ENCODE measurements around the gene DSCAM. TPM values are rescaled to one million over a fixed set of nuclear protein-coding genes. Genes with fewer than 3 reads are reported as not detected.

DSCAM gene
- total and polyA plus RNA-seq, 10 of the 15 experiments (the other 5 are each of a cell fraction or from before 2014, with no cell fraction given): not detected

DNA sequence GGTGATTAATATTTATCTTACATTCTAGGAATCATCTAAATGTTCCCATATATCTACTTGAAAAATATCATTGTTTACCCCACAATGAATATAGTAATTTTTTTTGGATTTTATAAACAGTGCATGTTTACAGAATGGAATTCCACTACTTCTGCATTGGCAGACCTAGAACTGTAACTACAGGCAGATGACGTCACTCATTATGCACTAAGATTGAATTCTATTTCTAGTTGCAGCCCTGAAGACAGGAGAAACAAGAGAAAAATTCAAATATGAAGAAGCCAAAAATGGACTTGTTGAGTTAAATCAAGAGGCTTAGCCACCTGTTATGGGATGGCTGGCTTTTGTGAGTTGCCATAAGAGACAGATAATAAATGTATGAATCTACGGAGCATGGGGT, 615.0 kb downstream of the DSCAM start (continued):
- no peak for TF ChIP-seq FOXM1 (IDR thresholded peaks at IDR 0.05; ENCODE audit: low read depth, low read length)
- no peak for TF ChIP-seq KAT2A (conservative IDR thresholded peaks at IDR 0.05; ENCODE audit: control insufficient read depth, low read depth, low read length)
- no peak for TF ChIP-seq SIX5 (IDR thresholded peaks at IDR 0.05; ENCODE audit: low read depth, low read length, severe bottlenecking)
- no peak for TF ChIP-seq CUX1 (IDR thresholded peaks at IDR 0.05; ENCODE audit: insufficient replicate concordance, low read depth, low read length)
- no peak for TF ChIP-seq SPI1 (IDR thresholded peaks at IDR 0.05; ENCODE audit: borderline replicate concordance, insufficient read depth, low read depth, low read length)
- TF ChIP-seq HSF1 (IDR thresholded peaks at IDR 0.05; ENCODE audit: low read depth, low read length): no peak
- TF ChIP-seq PRDM15 (CRISPR knock-in tag; IDR thresholded peaks at IDR 0.05): no peak
- TF ChIP-seq ZBTB11 (CRISPR knock-in tag; IDR thresholded peaks at IDR 0.05): no peak
- no peak for TF ChIP-seq RAD21 (IDR thresholded peaks at IDR 0.05; ENCODE audit: insufficient read depth, low read depth, low read length)
- no peak for TF ChIP-seq SMARCA5 (IDR thresholded peaks at IDR 0.05)
- TF ChIP-seq ZNF217 (IDR thresholded peaks at IDR 0.05): no peak

Data from GM12878 (cell line).